Measurements from ENCODE around the gene OR51B4. TPM values are rescaled to one million over a fixed set of nuclear protein-coding genes. Genes with fewer than 3 reads are reported as not detected.
"Not testable (repeated sequence)": the region's sequence is repeated elsewhere in the genome, so short reads cannot be mapped to it uniquely, and the experiment has no call there.

The OR51B4 gene
- total RNA-seq, 2 donors from 2014 or later = not detected

GRCh38 chr11:5343474-5344335 lies 42.0 kb upstream of the OR51B4 start, which contains the start of gene OR51B5:
Gene OR51B5, minus strand, starts transcription at chr11:5343524. Its CDS starts 0 bp downstream, at chr11:5343524.
- no peak within 1 kb of the TSS for H3K9ac ChIP-seq (ENCODE audit: low read depth in 2 of 2, low read length in 2 of 2)
- TF ChIP-seq CTCF (IDR thresholded peaks at IDR 0.05) = no peak
- intact Hi-C loops (cut with DNase I) = no loop called here

GRCh38 chr11:5339771-5340322 lies 38.1 kb upstream of the OR51B4 start:
- no peak for DNase-seq
- no peaks in the 10 kb centered on the region for H3K27me3 ChIP-seq
- intact Hi-C loops (cut with DNase I) = no loop called here
- no peak overlapping the region for H3K9ac ChIP-seq (ENCODE audit: low read depth in 2 of 2, low read length in 2 of 2)
- H3K27ac ChIP-seq = no peak overlapping the region
- no peaks in the 10 kb centered on the region for H3K9me3 ChIP-seq
- no peaks in the 10 kb centered on the region for H3K4me1 ChIP-seq
- no peak for TF ChIP-seq CTCF (IDR thresholded peaks at IDR 0.05)
- no peak overlapping the region for H3K4me3 ChIP-seq
- H3K36me3 ChIP-seq = no peaks in the 10 kb centered on the region

More at GRCh38 chr11:5343474-5344335, 42.0 kb upstream of the OR51B4 start, which contains the start of gene OR51B5:
- no peak for DNase-seq
- Histone ChIP-seq H3K9me3 (no peaks in the 10 kb centered on the region), H3K36me3 (no peaks in the 10 kb centered on the region), H3K27ac (no peak within 1 kb of the TSS), H3K4me1 (no peaks in the 10 kb centered on the region), H3K4me3 (no peak within 1 kb of the TSS), H3K27me3 (no peaks in the 10 kb centered on the region)

GRCh38 chr11:5337253-5337652 lies 35.5 kb upstream of the OR51B4 start:
- H3K9me3 ChIP-seq; H3K9ac ChIP-seq (ENCODE audit: low read depth in 2 of 2, low read length in 2 of 2); H3K4me1 ChIP-seq; intact Hi-C loops (cut with DNase I); DNase-seq; H3K4me3 ChIP-seq; H3K27ac ChIP-seq; H3K36me3 ChIP-seq; H3K27me3 ChIP-seq: not testable (repeated sequence)

- no peak overlapping the region for H3K4me3 ChIP-seq
- H3K27me3 ChIP-seq = no peaks in the 10 kb centered on the region
- no peak for DNase-seq
- no peaks in the 10 kb centered on the region for H3K4me1 ChIP-seq
- H3K9me3 ChIP-seq = no peaks in the 10 kb centered on the region
- no peak overlapping the region for H3K9ac ChIP-seq (ENCODE audit: low read depth in 2 of 2, low read length in 2 of 2)
- H3K27ac ChIP-seq = no peak overlapping the region
- intact Hi-C loops (cut with DNase I) = no loop called here
- H3K36me3 ChIP-seq = no peaks in the 10 kb centered on the region
- TF ChIP-seq CTCF (IDR thresholded peaks at IDR 0.05) = no peak
These were observed 34.6 kb upstream of the OR51B4 start for GRCh38 chr11:5336331-5336730.

GRCh38 chr11:5335170-5335569 lies 33.4 kb upstream of the OR51B4 start:
- no peak for TF ChIP-seq CTCF (IDR thresholded peaks at IDR 0.05)
- H3K9ac ChIP-seq (ENCODE audit: low read depth in 2 of 2, low read length in 2 of 2) = no peak overlapping the region
- no peaks in the 10 kb centered on the region for H3K9me3 ChIP-seq
- intact Hi-C loops (cut with DNase I) = no loop called here
- no peak for DNase-seq
- H3K27ac ChIP-seq = no peak overlapping the region
- H3K27me3 ChIP-seq = no peaks in the 10 kb centered on the region
- H3K4me1 ChIP-seq = no peaks in the 10 kb centered on the region
- H3K36me3 ChIP-seq = no peaks in the 10 kb centered on the region
- H3K4me3 ChIP-seq = no peak overlapping the region

GRCh38 chr11:5324197-5324596 lies 22.5 kb upstream of the OR51B4 start, which contains the start of gene OR51B2:
Gene OR51B2, minus strand, starts transcription at chr11:5324297. Its CDS starts 0 bp downstream, at chr11:5324297.
- no peaks in the 10 kb centered on the region for H3K9me3 ChIP-seq
- no peak within 1 kb of the TSS for H3K27ac ChIP-seq
- H3K4me3 ChIP-seq = no peak within 1 kb of the TSS
- DNase-seq = no peak
- H3K9ac ChIP-seq (ENCODE audit: low read depth in 2 of 2, low read length in 2 of 2) = no peak within 1 kb of the TSS
- H3K27me3 ChIP-seq = no peaks in the 10 kb centered on the region
- intact Hi-C loops (cut with DNase I) = no loop called here
- H3K36me3 ChIP-seq = no peaks in the 10 kb centered on the region
- H3K4me1 ChIP-seq = no peaks in the 10 kb centered on the region
- no peak for TF ChIP-seq CTCF (IDR thresholded peaks at IDR 0.05)

Measured in colonic mucosa (tissue), 4 donors.